Measurements from ENCODE around the gene CCDC149.

GRCh38 chr4:24820541-24820940 is 92.3 kb downstream of the CCDC149 start:
- TF ChIP-seq EZH2 (IDR thresholded peaks at IDR 0.05), result no peak
- TF ChIP-seq POLR2AphosphoS5 (IDR thresholded peaks at IDR 0.05; ENCODE audit: borderline replicate concordance, low read depth, low read length), result no peak

Data from SK-N-MC (cell line).